ENCODE results near the gene SLC39A13.

DNA sequence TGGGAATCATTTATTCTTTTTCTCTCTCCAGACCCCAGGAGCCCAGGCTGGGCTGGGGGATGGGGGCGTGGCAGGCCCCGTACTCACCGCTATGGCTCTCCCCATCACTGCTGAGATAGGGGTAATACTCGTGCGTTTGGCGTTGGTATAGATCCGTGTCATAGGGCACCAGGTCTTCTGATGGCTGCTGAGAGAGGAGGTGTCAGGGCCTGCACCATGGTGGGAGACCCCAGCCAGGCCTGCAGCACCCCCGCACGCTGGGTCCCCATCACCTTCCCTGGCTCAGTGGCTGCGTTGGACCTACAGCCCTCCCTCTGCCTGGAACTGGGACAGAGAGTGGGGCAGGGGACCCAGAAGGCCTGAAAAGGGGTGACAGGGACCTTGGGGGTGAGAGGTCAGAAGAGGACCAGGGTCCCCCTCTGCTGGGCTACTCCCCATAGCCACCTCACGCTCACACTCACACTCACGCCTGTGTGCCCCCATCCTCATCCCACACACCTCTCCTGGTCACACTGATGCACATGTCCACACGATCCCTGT lies 32.8 kb upstream of the SLC39A13 start:
- no peak for TF ChIP-seq CTCF (conservative IDR thresholded peaks at IDR 0.05 in 1 of 2, IDR thresholded peaks at IDR 0.05 in 1 of 2; ENCODE audit: extremely low read depth in 1 of 2, insufficient read depth in 1 of 2, low read depth in 1 of 2, low read length in 2 of 2)
- TF ChIP-seq EZH2 (IDR thresholded peaks at IDR 0.05; ENCODE audit: borderline replicate concordance, low read length), result no peak

Data from mammary epithelial cell (primary cell).